ENCODE results near the gene SEMA4B.

The SEMA4B gene

DNA sequence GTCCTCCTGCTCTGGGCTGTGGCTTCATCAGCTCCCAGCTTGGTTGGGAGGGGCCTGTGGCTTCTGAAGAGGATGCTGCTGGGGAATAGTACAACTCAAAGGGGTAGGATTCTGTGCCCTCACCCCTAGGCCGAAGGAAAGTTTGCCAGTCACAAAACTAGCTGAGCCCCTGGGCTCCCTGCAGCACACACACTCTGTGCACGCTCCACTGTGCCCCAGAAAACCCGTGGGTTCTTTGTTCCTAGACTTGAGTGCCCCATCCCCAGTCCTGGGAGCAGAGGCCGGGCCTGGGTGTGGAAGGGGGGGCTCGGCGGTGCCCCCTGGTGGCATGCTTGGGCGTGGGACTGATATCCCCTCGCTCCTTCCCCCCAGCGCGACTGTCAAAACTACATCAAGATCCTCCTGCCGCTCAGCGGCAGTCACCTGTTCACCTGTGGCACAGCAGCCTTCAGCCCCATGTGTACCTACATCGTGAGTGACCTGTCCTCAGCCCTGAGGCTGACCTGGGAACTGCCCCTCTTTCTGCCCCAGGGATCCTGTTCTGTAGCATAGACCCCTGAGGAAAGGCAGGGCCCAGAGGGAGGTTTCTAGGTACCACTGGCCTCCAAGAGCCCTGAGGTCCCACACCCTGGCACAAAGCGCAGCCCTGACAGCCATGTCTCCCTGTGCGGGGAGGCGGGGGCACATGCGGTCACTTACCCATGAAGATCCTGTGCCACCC, 18.5 kb downstream of the SEMA4B start:
- intact Hi-C loops (cut with DNase I), result no loop called here
- DNase-seq, result peak in 27 of 42 donors; percentile 27 to 80 (median 51)

GRCh38 chr15:90221246-90221900, 20.2 kb downstream of the SEMA4B start:
- DNase-seq, result peak; percentile 69 to 91 (median 83)
- intact Hi-C loops (cut with DNase I), result no loop called here

DNA sequence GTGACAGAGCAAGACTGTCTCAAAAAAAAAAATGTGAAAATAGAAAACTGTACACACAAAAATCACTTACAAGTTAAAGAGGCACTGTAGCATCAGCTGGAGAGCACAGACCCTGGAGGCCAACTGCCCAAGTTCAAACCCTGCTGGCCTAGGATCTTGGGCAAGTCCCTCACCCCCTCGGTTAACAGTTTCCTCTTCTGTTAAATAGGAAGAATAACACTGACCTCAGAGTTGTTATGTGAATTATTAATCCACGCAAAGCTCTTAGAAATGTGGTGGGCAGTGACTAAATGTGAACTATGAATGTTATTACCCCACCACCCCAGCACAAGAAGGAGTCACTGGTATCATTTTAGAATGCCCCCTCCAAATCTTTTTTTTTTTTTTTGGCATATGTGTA, 21.4 kb downstream of the SEMA4B start:
- no peak for DNase-seq
- intact Hi-C loops (cut with DNase I), result no loop called here

- intact Hi-C loops (cut with DNase I), result no loop called here
These were observed 22.5 kb downstream of the SEMA4B start for GRCh38 chr15:90223441-90224165.

GRCh38 chr15:90225047-90225446, 23.9 kb downstream of the SEMA4B start:
- DNase-seq, result no peak
- intact Hi-C loops (cut with DNase I), result no loop called here

More at GRCh38 chr15:90223441-90224165, 22.5 kb downstream of the SEMA4B start:
- DNase-seq, result no peak

- intact Hi-C loops (cut with DNase I), result no loop called here
- DNase-seq, result no peak
These were observed 24.5 kb downstream of the SEMA4B start for GRCh38 chr15:90225504-90226234.

- no peak for DNase-seq
- intact Hi-C loops (cut with DNase I), result no loop called here
These were observed 26.2 kb downstream of the SEMA4B start for GRCh38 chr15:90227336-90227735.

GRCh38 chr15:90227816-90228772, 27.0 kb downstream of the SEMA4B start:
- DNase-seq, result no peak
- intact Hi-C loops (cut with DNase I), result no loop called here

DNA sequence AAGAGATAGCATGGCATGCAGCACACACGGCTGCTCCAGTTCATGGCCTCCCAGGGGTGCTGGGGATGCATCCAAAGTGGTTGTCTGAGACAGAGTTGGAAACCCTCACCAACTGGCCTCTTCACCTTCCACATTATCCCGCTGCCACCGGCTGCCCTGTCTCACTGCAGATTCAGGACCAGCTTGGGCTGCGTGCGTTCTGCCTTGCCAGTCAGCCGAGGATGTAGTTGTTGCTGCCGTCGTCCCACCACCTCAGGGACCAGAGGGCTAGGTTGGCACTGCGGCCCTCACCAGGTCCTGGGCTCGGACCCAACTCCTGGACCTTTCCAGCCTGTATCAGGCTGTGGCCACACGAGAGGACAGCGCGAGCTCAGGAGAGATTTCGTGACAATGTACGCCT, 27.8 kb downstream of the SEMA4B start:
- no peak for DNase-seq
- intact Hi-C loops (cut with DNase I), result no loop called here

GRCh38 chr15:90230071-90230494, 29.0 kb downstream of the SEMA4B start:
- DNase-seq, result peak in 22 of 42 donors; percentile 31 to 76 (median 46)
- intact Hi-C loops (cut with DNase I), result no loop called here

DNA sequence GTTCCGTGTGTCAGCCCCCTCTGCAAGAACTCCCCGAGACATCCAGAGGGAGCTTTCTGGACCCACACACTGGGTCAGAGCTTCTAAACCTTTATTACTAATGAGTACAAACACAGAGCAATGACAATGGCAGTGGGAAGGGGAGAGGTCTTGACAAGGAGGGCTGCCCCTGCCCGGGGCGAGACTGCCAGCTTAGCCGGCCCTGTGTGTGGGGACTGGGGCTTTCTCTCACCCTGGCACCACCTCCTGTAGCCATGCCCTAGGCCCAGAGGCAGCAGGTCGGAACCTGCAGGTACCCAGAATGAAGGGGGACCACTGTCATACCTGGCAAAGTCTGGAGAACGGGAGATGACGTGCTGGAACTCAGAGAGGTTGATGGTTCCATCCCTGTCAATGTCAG, 29.5 kb downstream of the SEMA4B start:
- intact Hi-C loops (cut with DNase I), result no loop called here
- DNase-seq, result no peak

- peak in 10 of 42 donors; percentile 18 to 55 (median 42) for DNase-seq
- intact Hi-C loops (cut with DNase I), result no loop called here
These were observed 30.2 kb downstream of the SEMA4B start for GRCh38 chr15:90231028-90232017.

GRCh38 chr15:90232196-90232595, 31.1 kb downstream of the SEMA4B start:
- intact Hi-C loops (cut with DNase I), result no loop called here
- no peak for DNase-seq

- intact Hi-C loops (cut with DNase I), result no loop called here
- no peak for DNase-seq
These were observed 31.8 kb downstream of the SEMA4B start for GRCh38 chr15:90232941-90233386.

DNA sequence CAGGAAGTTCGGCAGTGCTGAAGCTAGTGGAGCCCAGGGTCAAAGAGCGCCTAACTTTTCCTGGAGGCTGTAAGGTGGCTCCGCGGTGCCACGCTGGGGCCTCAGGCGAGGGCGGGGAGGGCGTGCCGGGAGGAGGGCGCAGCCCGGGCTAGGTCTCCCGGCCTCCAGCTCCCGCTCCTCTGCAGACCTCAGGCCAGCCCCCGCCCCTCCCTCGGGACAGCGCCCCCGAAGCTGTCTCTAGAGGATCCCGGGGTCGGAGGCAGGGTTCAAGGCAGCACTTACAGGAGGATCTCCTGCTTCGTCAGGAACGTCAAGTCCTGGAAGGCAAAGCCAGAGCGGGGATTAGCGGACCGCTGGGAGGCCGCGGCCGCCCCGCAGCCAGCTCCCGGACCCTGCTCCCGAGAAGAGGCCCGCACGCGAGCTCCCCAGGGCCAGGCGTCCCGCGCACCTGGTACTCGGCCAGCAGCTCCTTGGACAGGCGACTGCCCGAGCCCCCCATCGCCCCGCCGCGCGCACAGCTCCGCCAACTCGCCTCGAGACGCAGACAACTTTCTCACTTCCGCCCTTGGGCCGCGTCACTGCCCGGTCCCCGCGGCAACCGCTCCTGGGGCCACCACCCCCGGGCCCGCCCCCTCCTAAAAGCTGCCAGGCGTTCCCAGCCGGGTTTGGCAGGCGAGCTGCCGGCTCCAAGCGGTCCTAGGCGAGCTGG, 32.4 kb downstream of the SEMA4B start, which contains the start of gene CIB1:
Gene CIB1 (minus strand): TSS at position 555 of the 709 bp plus-strand sequence. CDS start 56 bp downstream, at position 499.
- DNase-seq, result peak in 41 of 42 donors; percentile 22 to 99 (median 97)
- intact Hi-C loops (cut with DNase I), result no loop called here

Data from head of caudate nucleus (tissue), 42 donors.